ENCODE measurements around the gene KLHL29.

Gene KLHL29

DNA sequence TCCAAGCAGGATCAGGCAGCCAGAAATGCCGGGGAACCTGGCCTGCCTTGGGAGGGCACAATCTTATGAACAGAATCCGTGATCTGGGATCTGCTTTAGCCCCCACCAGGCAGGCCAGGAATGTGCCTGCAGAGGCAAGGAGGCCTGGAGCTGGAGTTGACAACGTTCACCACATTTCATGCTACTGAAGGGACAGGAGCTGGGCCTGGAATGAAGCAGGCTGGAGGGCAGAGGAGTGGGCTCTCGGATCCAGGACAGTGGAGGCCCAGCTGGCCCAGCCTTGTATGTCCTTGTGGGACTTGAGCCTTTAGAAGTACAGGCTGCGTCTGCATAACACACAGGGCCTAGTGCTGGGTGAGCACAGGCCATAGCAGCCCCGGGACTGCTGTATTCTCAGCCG lies 91.8 kb downstream of the KLHL29 start:
- no peak for DNase-seq (ENCODE audit: low read depth in 2 of 2)

DNA sequence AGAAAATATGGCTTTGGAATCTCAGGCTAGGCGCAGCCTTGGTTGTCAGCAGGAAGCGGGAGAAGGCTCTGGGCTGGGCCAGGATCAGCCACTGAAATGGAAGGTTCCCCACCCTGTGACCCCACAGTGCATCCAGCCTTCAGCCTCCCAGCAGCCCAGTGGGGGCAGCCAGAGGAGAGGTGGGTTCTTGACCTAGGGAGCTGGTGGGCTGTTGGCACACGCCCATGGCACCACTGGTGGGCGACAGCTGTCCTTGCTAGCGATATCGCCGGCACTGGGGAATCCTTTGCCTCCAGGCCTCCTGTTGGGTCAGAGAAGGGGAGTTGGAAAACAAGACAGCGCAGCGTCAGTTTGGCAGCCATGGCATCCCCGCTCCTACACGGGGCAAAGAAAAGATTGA lies 92.4 kb downstream of the KLHL29 start:
- DNase-seq (ENCODE audit: low read depth in 2 of 2), result no peak

DNA sequence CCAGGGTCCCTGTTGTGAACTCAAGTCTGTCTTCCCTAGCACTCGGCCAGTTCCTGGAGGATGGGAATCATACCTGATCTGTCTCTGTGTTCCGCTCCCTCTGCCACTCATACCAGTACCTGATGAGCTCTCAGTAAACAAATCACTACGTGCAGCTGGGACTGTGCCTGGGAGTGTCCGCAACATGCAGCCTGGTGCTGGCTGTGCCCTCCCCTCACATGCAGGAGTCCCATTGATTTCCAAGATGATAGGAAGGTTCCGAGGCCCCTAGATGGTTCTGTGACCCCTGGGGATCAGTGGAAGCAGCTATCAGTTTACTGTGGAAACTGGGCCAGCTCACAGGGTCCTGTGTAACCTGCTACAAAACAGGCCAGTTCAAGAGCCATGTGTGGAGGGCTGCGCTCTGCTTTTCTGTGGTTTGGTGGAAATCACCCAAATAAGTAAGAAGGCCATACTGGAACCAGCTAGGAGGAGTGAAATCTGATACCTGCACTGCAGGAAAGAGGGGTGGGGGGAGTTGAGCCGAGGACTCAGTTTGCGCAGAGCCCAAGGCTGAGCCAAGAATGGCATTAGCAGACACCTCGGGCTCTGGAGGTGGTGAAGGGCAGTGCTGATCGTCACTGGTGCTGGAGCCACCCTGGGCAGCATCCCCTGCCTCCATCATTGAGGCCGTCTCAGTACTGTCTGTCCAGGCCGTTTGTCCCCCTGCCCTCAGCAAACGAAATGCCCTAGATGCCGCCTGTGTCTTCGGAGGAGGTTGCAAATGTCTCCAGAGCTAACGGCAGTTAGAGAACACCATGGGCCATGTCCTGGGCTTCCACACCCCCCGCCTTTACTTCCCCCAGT lies 93.3 kb downstream of the KLHL29 start:
- no peak for DNase-seq (ENCODE audit: low read depth in 2 of 2)

DNA sequence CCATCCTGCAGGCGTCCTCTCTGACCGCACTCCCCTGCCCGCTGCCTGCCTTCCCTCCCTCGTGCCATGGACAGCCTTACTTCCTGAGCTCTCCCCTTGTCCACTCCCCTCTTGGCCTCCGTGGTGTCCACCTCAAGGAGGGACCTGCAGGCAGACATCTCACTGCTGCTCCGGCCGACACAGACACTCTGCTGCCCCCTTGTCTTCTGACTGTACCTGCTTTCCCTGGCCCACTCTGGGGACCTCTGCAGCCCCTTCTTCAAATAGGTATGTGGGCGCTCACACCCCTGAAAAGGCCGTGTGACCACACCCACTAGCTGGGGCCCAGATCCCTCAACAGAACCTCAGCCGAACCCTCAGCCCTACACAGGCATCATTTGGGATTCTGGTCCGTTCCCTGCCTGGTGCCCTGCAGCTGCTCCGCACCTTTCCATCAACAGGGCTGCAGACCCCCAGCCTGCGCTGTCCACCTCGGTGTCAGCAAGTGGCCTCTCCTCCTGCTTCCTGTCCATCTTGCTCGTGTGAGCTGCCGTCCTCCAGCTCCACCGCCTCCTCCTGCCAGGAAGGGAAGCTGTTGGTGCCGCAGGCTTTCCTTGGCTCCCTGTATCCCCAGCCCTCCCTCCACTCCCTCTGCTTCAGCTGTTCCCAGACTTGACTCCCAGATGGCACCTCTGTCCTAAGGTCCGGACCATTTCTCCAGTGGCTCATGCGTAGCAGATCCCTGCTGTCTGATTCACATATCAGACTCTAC lies 94.1 kb downstream of the KLHL29 start:
- no peak for DNase-seq (ENCODE audit: low read depth in 2 of 2)

DNA sequence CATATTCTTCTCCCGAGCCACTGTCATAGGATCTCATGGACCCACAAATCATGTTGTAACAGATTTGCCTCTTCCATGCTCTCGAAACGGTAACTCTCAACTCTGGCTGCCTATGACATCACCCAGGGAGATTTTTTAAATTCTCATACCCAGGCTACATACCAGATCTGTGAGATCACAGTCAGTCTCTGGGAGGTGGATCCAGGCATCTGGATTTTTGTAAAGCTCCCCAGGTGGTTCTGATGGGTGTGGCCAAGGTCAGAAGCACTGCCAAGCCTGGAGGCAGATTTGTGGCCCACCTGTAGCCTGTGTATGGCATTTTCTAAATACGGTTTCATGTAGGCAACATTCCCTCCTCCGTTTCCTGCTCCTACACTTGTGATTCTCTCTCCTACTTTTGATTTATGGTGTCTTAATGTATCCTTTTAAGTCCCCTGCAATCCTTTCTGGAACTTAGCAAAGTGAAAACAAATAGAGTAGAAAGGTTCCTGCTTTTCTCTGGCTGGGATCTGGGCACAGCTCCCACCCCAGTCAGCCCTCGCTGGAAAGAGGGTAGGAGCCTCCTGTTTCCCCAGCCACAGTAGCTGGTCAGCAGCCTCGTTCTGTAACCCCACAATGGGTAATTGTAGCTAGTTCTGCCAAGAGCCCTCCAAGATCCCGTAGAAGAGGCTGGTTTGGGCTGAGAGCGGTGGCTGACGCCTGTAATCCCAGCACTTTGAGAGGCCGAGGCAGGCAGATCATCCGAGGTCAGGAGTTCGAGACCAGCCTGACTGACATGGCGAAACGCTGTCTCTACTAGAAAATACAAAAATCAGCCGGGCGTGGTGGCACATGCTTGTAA lies 96.2 kb downstream of the KLHL29 start:
- peak; percentile 80 to 84 for DNase-seq (ENCODE audit: low read depth in 2 of 2)

DNA sequence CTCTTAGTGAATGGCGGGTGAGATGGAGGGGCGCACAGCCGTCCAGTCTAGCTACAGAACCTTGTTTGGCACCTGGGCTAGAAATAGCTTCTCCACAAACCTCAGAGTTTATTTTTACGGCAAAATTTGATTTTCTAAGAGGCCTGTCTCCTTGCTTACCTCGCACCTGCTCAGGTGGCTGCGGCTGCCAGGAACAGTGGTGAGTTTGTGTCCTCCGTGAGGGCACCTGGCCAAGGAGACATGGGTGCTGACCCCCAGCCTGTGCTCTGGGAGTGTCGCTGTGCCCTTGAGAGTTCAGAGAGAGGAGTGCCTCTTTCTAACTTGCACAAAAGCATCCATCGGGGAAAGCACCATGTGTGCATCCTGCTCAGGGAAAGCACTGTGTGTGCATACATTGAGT lies 97.2 kb downstream of the KLHL29 start:
- no peak for DNase-seq (ENCODE audit: low read depth in 2 of 2)

DNA sequence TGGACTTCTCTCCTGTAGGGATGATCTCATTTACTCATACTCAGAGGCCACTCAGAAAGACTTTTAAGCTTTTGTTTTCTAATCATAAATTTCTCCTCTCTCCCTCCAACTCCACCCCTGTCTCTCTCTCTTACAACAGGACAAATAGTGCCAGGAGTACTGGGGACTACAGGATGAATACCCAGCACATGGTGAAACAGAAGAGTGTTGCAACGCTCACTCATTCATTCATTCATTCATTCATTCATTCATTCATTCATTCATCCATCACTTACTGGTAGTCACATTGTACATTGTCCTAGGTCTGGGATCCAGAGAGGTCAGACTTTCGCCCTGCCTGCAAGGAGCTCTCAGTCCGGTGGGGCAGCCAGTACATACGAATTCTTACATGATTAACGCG lies 97.6 kb downstream of the KLHL29 start:
- no peak for DNase-seq (ENCODE audit: low read depth in 2 of 2)

DNA sequence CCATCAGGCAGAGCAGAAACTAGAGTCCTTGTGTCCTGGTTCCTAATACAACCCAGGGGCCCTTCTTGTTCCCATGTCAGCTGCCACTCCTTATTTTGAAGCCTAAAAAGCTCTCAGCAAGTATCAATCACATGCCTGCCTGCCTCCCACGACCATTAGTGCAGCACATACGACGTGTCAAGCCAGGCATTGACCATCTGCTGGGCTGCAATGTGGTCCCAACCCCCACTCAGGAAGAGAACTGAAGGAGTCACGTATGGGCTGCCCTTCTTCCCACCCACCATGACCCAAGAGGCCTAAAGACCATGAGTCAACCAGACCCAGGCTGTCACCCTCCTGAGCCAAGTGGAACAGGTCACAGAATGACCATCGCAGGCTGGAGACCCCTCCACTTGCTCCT lies 98.8 kb downstream of the KLHL29 start:
- DNase-seq (ENCODE audit: low read depth in 2 of 2), result no peak

DNA sequence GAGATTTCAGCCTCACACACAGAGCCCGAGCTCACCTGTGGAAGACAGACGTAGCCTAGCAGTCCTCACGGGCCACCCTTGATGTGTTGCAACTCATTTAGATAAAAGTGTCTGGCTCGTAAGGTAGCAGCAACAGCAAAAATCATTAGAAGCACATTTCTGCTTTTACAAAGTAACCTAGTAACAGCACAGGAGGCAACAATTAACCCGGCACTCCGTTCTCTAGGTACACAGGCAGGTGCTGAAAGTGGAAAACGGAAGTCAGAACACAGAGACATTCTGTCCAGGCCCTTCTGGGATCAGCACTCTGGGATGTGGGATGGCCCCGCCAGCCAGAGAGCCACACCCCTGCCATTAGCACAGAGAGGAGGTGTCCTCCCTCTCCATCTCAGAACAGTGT lies 99.3 kb downstream of the KLHL29 start:
- no peak for DNase-seq (ENCODE audit: low read depth in 2 of 2)

DNA sequence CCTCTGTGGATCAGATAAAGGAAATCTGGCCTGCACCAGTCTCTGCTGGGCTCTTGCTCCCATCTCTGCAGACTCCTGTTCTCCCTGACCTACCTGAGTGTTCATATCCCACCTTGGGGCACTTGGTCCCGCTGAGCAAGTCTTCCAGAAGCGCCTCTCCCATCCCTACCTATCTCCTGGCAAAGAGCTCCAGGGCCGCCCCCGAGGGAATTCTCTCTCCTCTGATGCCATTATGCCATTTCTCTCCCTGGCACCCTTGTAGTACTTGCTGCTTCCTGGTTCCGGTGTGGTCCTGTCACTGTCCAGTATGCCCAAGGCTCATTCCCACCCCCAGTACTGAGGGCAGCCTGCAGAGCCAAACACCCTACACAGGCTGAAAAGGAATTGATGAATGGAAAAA lies 99.8 kb downstream of the KLHL29 start:
- no peak for DNase-seq (ENCODE audit: low read depth in 2 of 2)

DNA sequence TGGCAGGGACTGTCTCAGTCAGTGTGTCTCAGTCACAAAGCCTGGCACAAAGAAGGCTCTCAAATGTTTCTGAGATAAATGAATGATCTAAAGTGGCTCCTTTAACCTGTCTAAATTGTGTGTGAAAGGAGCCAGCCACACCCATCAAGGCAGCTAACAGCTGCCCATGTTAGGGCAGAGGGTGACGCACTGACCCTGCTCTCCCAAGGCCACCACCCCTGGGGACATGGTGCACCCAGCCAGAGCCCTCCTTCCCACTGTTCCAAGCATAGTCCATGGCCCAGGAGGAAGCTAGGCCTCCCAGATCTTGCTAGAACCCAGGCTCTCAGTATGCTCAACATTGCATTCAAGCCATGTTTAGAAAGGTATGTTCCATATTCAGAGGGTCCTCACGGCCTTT lies 100.3 kb downstream of the KLHL29 start:
- no peak for DNase-seq (ENCODE audit: low read depth in 2 of 2)

DNA sequence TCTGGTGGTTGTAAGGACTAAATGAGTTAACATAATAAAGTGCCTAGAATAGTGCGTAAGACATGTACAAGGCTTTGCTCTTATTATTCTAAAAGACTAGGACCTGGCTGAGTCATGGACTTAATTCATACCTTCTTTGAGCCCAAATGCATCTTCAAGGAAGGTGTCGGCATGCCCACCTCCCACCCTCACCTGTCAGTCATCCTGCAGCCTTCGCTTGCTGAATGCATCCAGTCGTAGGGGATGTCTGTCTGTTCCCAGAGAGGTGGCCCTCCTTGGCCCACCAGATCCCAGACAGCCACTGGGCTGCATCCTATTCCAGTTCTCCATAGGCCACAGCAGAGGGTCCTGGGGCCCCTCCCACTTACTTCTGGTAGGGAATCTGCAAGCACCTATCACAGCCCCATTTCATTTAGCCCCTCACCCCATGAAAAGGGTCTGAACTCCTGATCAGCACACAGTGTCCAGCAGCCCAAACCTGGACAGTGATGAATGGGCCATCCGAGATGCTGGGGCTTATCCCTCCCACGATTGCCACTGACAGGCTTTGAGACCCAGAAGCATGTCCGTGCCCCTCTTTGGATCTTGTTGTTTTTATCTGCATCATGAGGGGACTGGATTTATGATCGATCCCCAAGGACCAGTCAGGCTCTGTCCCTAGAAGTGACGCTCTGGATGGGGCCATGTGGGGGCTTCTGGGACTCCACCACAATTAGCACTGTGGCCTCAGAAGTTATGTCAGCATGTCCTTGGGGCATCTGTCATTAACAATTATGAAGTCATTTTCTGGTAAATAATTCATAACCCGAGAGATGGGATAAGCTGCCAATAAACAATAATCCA lies 101.1 kb downstream of the KLHL29 start:
- no peak for DNase-seq (ENCODE audit: low read depth in 2 of 2)

DNA sequence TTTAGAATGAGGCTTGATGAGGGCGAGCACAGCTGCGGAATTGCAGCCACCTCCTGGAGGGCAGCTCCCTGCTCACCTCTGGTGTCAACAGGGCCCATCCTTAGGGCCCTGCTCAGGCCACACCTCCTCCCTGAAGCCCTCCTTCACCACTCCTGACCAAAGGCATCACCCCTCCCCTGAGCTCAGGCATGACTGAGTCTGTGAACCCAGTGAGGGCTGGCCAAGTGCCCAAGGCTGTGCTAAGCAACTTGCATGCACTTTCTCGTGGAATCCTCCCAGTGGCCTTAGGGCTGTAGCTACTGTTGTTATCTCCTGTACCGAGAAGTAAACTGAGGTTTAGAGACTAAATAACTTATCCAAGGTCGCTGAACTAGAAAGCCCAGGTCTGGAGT lies 101.7 kb downstream of the KLHL29 start:
- DNase-seq (ENCODE audit: low read depth in 2 of 2), result no peak

DNA sequence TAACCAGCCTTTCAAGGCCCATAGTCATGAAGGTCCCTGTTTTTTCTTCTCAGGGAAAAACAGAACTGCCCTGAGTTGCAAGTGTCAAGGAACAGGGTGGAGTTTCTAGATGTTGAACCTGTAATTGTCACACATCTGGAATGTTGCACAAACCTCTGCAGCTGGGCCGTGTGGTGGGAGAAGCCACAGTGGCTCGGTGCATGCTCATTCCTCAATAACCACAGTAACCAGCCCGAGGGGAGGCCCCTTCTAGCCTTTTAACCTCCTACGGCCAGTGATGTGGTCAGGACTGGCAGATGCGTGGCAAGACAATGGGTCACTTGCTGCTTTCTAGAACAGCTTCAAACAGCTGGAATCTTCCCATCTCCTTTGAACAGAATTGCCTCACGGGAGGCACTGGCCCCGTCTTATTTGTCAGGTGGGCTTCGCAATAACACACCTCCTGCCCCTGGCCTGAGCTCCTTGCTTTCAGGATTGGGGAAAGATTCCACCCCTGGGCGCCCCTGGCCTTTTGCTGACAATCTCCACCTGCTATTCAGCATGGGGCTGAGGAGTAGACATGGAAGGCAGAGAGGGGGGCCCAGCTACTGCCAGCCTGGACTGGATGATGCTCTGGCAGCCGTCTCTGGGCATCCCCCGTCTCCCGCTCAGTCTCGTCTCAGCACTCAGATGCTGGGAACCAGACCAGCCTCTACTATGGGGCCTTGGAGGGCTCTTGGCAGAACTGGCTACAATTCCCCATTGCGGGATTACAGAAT lies 102.9 kb downstream of the KLHL29 start:
- DNase-seq (ENCODE audit: low read depth in 2 of 2), result no peak

DNA sequence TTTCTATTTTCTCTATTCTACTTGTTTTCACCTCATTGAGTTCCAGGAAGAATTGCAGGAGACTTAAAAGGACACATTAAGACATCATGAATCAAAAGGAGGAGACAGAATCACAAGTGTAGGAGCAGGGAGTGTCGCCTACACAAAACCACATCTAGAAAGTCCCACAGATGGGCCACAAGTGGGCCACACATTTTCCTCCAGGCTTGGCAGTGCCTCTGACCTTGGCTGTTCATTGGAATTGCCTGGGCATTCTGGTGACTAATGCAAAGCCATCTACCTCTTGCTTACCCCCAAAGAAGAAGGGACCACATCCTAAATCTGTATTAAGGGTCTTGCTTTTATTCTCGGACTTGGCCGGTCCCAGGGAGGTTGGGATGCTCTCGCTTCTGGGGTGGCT lies 103.6 kb downstream of the KLHL29 start:
- no peak for DNase-seq (ENCODE audit: low read depth in 2 of 2)

DNA sequence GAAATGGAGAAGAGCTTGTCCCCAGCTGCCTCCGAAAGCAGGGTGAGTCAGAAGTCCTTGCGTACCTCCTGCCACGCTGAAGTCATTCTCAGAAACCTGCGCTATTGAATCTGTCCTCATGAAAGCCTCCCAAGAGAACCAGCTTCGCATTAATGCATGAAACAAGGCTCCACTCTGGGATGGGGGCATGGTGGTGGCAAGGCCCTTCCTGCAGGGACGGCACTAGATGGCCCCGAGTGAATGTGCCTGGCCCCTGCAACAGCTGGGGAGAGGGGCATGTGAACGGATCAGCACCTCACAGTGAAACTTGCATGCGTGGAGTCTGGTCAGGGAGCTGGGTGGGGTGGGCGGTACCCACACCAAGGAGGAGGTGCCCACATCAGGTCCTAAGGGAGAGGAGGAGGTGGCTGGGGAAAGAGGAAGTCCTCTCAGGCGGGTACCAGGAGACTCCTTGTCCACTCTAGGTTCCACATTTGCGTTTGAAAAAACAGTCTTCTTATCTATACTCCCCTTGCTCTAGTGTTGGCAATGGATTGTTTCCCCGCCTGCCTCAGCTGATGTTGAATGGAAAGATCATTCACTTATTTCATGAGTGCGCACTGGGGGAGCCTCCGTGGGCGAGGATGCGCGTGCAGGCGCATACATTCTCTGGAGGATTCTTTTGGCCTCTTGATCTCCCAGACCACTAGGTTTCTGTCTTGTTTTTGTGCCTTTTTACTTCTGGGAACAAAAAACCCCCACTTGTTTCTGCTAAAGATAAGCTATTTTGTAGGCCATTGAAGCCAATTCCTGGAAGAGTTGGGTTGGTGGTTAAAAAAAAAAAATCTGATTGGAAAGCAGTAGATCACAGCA lies 104.7 kb downstream of the KLHL29 start:
- no peak for DNase-seq (ENCODE audit: low read depth in 2 of 2)

DNA sequence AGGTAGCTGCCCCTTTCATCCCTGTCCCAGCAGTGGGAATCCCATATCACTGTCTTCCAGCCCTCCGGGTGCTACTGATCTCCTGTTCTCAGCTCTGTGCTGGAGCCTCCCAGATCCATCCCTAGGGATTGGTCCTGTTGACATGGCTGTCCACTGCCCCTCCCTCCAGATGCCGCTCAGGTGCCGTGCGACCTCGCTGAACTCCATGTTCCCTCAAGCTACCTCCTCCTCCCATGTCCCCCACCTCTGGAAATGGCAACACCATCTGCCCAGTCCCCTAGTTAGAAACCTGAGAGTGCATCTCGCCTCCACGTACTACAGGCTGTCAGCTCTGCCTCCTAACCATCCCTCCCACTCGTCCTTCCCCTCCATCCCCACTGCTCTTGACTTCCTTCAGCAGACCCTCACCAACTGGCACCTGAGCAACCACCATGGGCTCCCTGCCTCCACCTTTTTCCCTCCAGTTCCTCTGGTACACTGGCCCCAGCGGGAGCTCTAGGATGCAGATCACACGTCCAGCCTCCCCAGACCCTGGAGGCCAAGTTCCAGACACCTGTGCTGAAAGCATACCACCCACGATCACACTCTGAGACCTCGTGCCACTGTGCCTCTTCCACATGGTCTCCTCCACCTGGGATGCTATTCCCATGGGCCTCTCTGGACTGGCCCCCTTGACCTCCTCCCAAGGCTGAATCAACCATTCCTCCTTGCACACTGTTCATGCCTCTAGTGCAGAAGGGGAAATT lies 106.8 kb downstream of the KLHL29 start:
- DNase-seq (ENCODE audit: low read depth in 2 of 2), result no peak

DNA sequence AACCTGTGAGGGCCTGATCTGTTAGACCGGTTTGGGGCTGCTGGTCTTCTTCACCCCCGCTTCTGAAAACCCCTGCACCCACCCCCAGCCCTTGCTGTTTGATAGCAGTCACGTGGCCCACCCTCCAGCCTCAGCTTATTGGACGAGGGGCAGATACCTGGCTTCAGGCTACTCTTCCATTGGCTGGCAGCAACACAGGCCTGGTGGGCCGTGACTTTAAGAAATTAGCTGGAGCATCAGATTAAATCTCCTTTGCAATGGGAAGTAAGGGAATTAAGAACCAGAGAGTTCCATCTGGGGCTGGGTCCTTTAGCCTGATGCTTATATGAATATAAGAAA lies 107.3 kb downstream of the KLHL29 start:
- no peak for DNase-seq (ENCODE audit: low read depth in 2 of 2)

DNA sequence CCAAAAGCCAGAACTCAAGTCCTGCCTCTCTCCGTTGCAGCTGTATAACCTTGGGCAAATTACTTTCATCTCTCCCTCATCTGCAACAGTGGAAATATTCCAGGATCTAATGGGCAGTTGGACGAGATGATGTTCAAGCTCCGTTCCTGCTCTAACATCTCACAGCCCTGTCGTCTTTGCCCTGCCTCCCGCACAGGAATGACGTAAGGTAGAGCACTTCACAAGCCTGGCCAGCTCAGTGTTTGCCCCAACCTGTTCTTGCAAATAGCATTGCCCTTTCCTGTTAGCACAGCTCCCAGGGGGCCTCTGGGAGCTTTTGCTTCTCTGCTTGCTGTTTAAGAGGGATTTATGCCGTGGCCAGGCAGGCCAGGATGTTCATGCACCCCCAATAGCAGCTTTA lies 107.9 kb downstream of the KLHL29 start:
- no peak for DNase-seq (ENCODE audit: low read depth in 2 of 2)
